GM18505 (cell line): ENCODE results near the gene ULK1.
"Not testable (repeated sequence)": the region's sequence is repeated elsewhere in the genome, so short reads cannot be mapped to it uniquely, and the experiment has no call there.

Experiments used
- ATAC-seq: cut with Tn5 transposase; IDR thresholded peaks from one replicate; pipeline ENCODE4 v1.9.1; 2021; ENCODE audit not compliant: unreplicated experiment
- POLR2A ChIP-seq: IDR thresholded peaks from 4 replicates; pipeline ENCODE4 v1.6.1; 2011; ENCODE audit warnings: borderline replicate concordance; ENCODE audit not compliant: insufficient read depth, insufficient read length; ENCODE audit errors: extremely low read depth

ULK1 gene

GRCh38 chr12:131930510-131930909 lies 36.1 kb downstream of the ULK1 start:
- TF ChIP-seq POLR2A: no peak
- no peak for ATAC-seq

GRCh38 chr12:131933387-131933786 lies 39.0 kb downstream of the ULK1 start:
- no peak for ATAC-seq
- TF ChIP-seq POLR2A: no peak

GRCh38 chr12:131934535-131934934 lies 40.1 kb downstream of the ULK1 start:
- TF ChIP-seq POLR2A: no peak
- ATAC-seq: no peak

- no peak for TF ChIP-seq POLR2A
- ATAC-seq: no peak
These were observed 43.7 kb downstream of the ULK1 start for GRCh38 chr12:131938082-131938481.

- no peak for ATAC-seq
- no peak for TF ChIP-seq POLR2A
These were observed 44.6 kb downstream of the ULK1 start for GRCh38 chr12:131939007-131939406.

- ATAC-seq: no peak
- TF ChIP-seq POLR2A: no peak
These were observed 45.7 kb downstream of the ULK1 start for GRCh38 chr12:131940141-131940547.

- no peak for ATAC-seq
- no peak for TF ChIP-seq POLR2A
These were observed 46.9 kb downstream of the ULK1 start for GRCh38 chr12:131941116-131941986.

- no peak for ATAC-seq
- no peak for TF ChIP-seq POLR2A
These were observed 47.5 kb downstream of the ULK1 start for GRCh38 chr12:131941987-131942341.

GRCh38 chr12:131942671-131943070 lies 48.2 kb downstream of the ULK1 start:
- no peak for TF ChIP-seq POLR2A
- ATAC-seq: no peak

- no peak for TF ChIP-seq POLR2A
- ATAC-seq: no peak
These were observed 49.0 kb downstream of the ULK1 start for GRCh38 chr12:131943389-131943788.

GRCh38 chr12:131943876-131944275 lies 49.5 kb downstream of the ULK1 start:
- no peak for TF ChIP-seq POLR2A
- no peak for ATAC-seq

- TF ChIP-seq POLR2A: peak; percentile 13
- no peak for ATAC-seq
These were observed 50.3 kb downstream of the ULK1 start for GRCh38 chr12:131944601-131945251.

- no peak for TF ChIP-seq POLR2A
- ATAC-seq: no peak
These were observed 52.3 kb downstream of the ULK1 start for GRCh38 chr12:131946757-131947156.

GRCh38 chr12:131947482-131948027 lies 53.1 kb downstream of the ULK1 start:
- no peak for TF ChIP-seq POLR2A
- ATAC-seq: no peak

- ATAC-seq: no peak
- TF ChIP-seq POLR2A: no peak
These were observed 53.8 kb downstream of the ULK1 start for GRCh38 chr12:131948166-131948712.

- not testable (repeated sequence) for ATAC-seq
These were observed 54.5 kb downstream of the ULK1 start for GRCh38 chr12:131948713-131949430.
